GM10266 (cell line): Measurements from ENCODE around the gene PHF1.

Source experiments
- DNase-seq: peaks from one replicate; pipeline ENCODE4 v3.0.0; 2012; ENCODE audit errors: extremely low spot score
- CTCF ChIP-seq: IDR thresholded peaks from 2 replicates; pipeline ENCODE4 v1.5.1; 2012; ENCODE audit warnings: mild to moderate bottlenecking, low read depth; ENCODE audit not compliant: control insufficient read depth, insufficient read depth; ENCODE audit errors: missing control alignments

PHF1 gene

DNA sequence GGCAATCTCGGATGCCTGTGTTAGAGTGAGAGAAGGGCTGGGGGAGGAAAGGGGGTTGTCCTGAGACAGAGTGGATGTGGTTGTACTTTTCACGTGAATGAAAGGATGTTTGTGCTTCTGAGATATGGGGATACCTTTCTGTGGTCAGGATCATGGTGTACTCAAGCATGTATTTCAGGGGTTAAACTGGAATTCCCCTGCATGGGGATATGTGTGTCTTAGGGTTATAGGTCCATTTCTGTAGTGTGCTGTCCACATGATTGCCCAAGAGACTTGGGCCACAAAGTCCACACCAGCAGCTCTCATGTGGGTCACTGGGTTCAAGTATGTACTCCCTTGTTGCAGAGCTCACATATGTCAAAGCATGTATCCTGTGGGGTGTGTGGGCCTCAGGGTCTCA is 19.5 kb downstream of the PHF1 start:
- no peak for TF ChIP-seq CTCF
- DNase-seq, result no peak

GRCh38 chr6:33430991-33431879 is 20.4 kb downstream of the PHF1 start:
- TF ChIP-seq CTCF, result no peak
- DNase-seq, result peak; percentile 95

- TF ChIP-seq CTCF, result no peak
- DNase-seq, result peak; percentile 55
Measured at GRCh38 chr6:33431880-33432541, 21.2 kb downstream of the PHF1 start.

- TF ChIP-seq CTCF, result no peak
- DNase-seq, result no peak
Measured at GRCh38 chr6:33432546-33432945, 21.7 kb downstream of the PHF1 start.

DNA sequence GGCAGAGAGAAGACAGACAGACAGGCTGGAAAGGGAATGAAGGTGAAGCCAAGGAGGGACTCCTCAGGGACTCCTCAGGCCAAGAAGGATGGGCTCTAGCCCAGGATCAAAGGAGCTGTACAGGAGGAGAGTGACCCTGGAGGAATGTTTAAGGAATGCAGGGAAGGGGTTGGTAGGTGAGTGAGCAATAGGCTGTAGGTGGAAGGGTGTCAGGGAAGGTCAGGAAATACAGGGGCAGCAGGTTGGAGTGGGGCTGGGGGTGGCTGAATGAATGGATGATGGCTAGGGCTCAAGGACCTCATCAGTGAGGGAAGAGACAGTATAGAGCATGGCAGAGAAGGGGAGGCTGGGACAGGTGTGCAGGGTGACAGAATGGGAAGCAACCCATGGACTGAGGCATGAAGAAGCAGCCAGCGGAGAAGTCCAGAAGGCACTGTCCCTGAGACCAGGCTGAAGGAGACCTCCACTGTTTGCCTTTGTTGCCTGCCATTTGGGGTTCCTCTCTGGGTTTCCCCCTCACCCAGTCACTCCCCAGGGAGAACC is 22.3 kb downstream of the PHF1 start:
- TF ChIP-seq CTCF, result no peak
- no peak for DNase-seq

- no peak for TF ChIP-seq CTCF
- no peak for DNase-seq
Measured at GRCh38 chr6:33433544-33434191, 22.9 kb downstream of the PHF1 start.
